ENCODE results near the gene SH2D1A.

DNA sequence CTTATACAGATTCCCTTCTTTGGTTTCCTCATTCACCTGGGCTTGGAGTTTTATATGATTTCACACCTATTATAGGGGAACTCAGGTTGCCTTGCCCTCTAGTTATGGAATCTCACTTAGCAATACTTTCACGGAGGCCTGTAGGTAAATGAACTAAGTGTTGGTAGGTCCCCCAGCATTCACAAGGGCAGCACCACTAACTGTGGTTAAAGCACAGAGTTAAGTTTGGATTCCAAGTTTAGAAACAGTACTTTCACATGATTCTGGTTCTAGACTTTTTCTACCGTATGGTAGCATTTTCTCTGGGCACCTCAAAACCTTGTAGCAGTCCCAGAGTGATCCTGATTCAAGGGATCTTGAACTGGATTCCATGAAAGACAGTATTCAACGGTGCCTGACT, 46.4 kb downstream of the SH2D1A start:
- TF ChIP-seq YY1 (IDR thresholded peaks at IDR 0.05; ENCODE audit: insufficient read depth, insufficient read length) (no peak), ZNF274 (IDR thresholded peaks at IDR 0.05; ENCODE audit: low read depth, low read length) (no peak)
